Measurements from ENCODE around the gene DTX3L.

DTX3L gene

DNA sequence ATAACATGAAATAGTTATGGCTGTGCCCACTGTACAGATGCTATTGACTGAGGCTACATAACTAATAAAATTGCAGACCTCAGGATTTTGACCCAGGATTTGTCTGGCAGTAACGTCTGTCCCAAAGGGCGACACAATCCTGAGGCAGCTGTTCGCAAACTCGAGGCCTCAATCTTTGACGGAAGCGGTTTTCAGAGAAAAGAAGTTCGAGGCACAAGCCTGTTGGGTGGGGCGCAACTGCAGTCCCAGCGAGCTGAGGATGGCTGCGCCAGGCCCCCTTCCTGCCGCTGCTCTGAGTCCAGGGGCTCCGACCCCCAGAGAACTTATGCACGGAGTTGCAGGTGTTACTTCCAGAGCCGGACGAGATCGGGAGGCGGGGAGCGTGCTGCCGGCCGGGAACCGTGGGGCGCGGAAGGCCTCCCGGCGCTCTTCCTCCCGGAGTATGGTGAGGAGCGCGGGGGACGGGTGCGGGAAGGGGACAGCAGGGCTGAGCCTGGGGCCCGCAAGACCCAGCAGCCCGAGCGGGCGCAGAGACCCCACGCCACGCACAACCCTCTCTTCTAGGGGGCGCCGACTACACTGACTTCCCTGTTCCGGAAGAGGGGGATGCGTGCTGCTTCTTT, 13.4 kb downstream of the DTX3L start, which contains the start of gene PARP15:
Gene PARP15, plus strand, starts transcription at position 242 of the 623 bp plus-strand sequence. Its CDS starts 18 bp downstream, at position 260.
- Mint-ChIP-seq H3K4me1 (peaks cover 33% of the 10 kb centered on the region), H3K36me3 (ENCODE audit: low read depth) (no peaks in the 10 kb centered on the region), H3K4me3 (peak within 1 kb of the TSS; percentile 80), H3K27me3 (ENCODE audit: low read depth, poor library complexity) (peaks cover 49% of the 10 kb centered on the region), H3K9me3 (peaks cover 20% of the 10 kb centered on the region), H3K27ac (no peak within 1 kb of the TSS)
- TF ChIP-seq, protein P1, sequence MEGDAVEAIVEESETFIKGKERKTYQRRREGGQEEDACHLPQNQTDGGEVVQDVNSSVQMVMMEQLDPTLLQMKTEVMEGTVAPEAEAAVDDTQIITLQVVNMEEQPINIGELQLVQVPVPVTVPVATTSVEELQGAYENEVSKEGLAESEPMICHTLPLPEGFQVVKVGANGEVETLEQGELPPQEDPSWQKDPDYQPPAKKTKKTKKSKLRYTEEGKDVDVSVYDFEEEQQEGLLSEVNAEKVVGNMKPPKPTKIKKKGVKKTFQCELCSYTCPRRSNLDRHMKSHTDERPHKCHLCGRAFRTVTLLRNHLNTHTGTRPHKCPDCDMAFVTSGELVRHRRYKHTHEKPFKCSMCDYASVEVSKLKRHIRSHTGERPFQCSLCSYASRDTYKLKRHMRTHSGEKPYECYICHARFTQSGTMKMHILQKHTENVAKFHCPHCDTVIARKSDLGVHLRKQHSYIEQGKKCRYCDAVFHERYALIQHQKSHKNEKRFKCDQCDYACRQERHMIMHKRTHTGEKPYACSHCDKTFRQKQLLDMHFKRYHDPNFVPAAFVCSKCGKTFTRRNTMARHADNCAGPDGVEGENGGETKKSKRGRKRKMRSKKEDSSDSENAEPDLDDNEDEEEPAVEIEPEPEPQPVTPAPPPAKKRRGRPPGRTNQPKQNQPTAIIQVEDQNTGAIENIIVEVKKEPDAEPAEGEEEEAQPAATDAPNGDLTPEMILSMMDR (IDR thresholded peaks at IDR 0.05), result no peak
- DNase-seq, result peak; percentile 41

DNA sequence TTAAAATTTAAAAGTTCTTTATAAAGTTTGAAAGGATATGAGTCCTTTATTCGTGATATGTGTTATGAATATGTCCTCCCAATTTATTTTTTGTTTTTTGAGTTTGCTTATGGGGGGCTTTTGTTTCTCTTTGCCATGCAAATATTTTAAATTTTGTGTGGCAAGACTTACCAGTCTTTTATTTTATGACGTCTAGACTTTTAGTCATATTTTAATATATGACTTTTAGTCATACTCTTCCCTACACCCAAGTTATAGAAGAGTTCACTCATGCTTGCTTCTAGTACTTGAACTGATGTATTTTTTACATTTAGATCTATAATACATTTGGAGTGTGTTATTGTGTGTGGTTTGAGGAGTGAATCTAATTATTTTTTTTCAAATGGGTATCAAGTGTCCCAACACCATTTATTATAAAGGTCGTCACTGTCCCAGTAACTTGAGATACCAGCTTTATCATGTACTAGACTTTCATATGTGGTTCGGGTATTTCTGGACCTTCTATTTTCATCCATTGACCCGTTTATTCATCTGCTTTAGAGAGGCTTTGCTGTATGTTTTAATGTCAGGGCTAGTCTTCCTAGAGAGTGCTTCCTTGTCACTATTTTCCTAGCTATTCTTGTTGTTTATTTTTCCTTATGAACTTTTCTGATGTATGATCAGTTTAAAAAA, 14.1 kb downstream of the DTX3L start:
- no peak for DNase-seq
- TF ChIP-seq, protein P1 (IDR thresholded peaks at IDR 0.05), result no peak
- Mint-ChIP-seq H3K4me1 (peaks cover 27% of the 10 kb centered on the region), H3K27me3 (ENCODE audit: low read depth, poor library complexity) (peaks cover 49% of the 10 kb centered on the region), H3K4me3 (peak overlapping the region; percentile 80), H3K9me3 (peaks cover 27% of the 10 kb centered on the region), H3K36me3 (ENCODE audit: low read depth) (no peaks in the 10 kb centered on the region), H3K27ac (no peak overlapping the region)

DNA sequence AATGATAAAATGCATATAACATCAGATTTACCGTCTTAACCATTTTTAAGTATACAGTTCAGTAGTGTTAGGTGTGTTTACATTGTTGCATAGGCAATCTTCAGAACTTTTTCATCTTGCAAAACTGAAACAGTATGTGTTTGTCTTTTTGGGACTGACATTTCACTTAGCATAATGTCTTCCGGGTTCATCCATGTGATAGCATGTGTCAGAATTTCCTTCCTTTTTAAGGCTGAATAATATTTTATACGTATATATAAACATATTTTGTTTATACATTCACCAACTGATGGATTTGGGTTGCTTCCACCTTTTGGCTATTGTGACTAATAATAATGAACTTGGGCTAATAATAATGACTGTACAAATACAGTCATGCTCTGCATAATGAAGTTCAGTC, 16.3 kb downstream of the DTX3L start:
- no peak overlapping the region for H3K27ac Mint-ChIP-seq
- peaks cover 15% of the 10 kb centered on the region for H3K4me1 Mint-ChIP-seq
- no peak overlapping the region for H3K4me3 Mint-ChIP-seq
- peaks cover 38% of the 10 kb centered on the region for H3K9me3 Mint-ChIP-seq
- TF ChIP-seq, protein P1 (IDR thresholded peaks at IDR 0.05), result no peak
- DNase-seq, result no peak
- H3K27me3 Mint-ChIP-seq (ENCODE audit: low read depth, poor library complexity), result peaks cover 43% of the 10 kb centered on the region
- peaks cover 4% of the 10 kb centered on the region for H3K36me3 Mint-ChIP-seq (ENCODE audit: low read depth)

DNA sequence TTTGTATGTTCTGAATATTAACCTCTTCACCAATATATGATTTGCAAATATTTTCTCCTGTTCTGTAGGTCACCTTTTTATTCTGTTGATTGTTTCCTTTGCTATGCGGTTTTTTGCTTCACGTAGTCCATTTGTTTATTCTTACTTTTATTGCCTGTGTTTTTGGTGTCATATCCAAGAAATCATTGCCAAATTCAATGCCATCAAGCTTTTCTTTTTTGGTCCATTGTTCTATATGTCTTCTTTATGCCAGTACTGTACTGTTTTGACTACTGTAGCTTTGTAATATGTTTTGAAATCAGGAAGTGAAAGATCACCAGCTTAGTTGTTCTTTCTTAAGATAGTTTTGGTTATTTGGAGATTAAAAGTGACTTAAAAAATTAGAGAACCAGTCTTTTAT, 17.5 kb downstream of the DTX3L start:
- TF ChIP-seq, protein P1 (IDR thresholded peaks at IDR 0.05), result no peak
- H3K4me1 Mint-ChIP-seq, result peaks cover 10% of the 10 kb centered on the region
- peaks cover 32% of the 10 kb centered on the region for H3K27me3 Mint-ChIP-seq (ENCODE audit: low read depth, poor library complexity)

DNA sequence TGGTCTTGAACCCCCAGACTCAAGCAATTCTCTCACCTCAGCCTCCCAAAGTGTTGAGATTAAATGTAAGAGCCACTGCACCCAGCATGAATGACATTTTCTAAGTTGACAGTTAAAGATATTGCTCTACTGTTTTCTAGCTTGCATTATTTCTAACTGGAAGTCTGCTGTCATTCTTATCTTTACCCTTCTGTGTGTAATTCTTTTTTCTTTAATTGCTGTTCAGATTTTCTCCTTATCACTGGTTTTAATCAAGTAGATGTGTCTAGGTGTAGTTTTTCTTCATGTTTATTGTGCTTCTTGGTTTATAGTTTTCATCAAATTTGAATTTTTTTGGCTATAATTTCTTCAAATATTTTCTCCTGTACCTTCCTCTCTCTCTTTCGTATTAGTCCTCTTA, 18.3 kb downstream of the DTX3L start:
- DNase-seq, result no peak
- Mint-ChIP-seq H3K4me1 (peaks cover 10% of the 10 kb centered on the region), H3K27ac (no peak overlapping the region), H3K36me3 (ENCODE audit: low read depth) (peaks cover 4% of the 10 kb centered on the region), H3K9me3 (peaks cover 38% of the 10 kb centered on the region), H3K4me3 (no peak overlapping the region), H3K27me3 (ENCODE audit: low read depth, poor library complexity) (peaks cover 24% of the 10 kb centered on the region)
- TF ChIP-seq, protein P1 (IDR thresholded peaks at IDR 0.05), result no peak

More for the DNA sequence above, 17.5 kb downstream of the DTX3L start:
- Mint-ChIP-seq H3K9me3 (peaks cover 38% of the 10 kb centered on the region), H3K36me3 (ENCODE audit: low read depth) (peaks cover 4% of the 10 kb centered on the region), H3K27ac (no peak overlapping the region), H3K4me3 (no peak overlapping the region)
- no peak for DNase-seq

Measured in nephron progenitor cell (in vitro differentiated cells).